HG02571 (cell line): Measurements from ENCODE around the gene PSMB5.

Experiments
- ATAC-seq: cut with Tn5 transposase; IDR thresholded peaks from one replicate; pipeline ENCODE4 v1.9.1; 2021; ENCODE audit warnings: mild to moderate bottlenecking, moderate library complexity; ENCODE audit not compliant: unreplicated experiment

PSMB5 gene

DNA sequence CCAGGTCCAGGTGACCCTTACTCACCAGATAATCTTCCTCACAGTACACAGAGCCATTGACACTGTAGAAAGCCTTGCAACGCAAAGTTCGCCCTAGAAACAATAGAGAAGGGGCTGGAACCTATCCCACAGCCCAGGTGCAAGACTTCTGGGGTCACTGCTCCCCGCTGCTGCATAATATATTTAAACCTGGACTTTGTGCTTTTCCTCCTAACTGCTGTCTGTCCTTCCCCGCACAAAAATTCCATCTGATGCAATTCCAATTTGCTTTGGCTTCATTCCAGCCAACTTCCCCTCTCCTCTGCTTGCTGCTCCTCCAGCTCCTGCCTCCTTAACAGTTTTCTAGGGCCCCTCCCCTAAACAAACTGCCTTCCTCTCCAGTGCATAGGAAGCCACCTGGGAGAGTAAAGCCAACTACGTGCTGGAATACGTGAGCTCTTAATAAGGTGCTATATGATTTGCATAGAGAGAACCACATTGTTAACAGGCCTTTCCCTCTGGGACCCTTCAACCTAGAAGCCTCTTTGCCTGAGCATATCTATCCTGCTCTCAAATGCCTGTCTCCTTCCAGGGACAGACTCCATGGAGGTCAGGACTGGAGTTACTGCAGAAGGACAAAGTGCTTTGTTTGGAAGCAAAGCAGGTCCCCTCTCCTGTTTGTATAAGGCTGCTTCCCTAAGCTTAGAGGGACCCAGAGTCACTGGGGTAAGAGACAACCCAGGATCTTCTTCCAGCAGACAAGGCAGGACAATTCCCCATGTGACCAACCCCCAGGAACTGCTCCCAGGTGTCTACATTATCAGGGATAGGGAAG is 57.9 kb downstream of the PSMB5 start:
- ATAC-seq = no peak
